GM19395 (cell line): ENCODE measurements around the gene PPP3CA.

ENCODE experiments used
- ATAC-seq: cut with Tn5 transposase; IDR thresholded peaks from one replicate; pipeline ENCODE4 v1.9.1; 2021; ENCODE audit warnings: mild to moderate bottlenecking, moderate library complexity; ENCODE audit not compliant: unreplicated experiment

The PPP3CA gene

GRCh38 chr4:101065935-101066485 is 281.3 kb downstream of the PPP3CA start:
- ATAC-seq, result no peak

DNA sequence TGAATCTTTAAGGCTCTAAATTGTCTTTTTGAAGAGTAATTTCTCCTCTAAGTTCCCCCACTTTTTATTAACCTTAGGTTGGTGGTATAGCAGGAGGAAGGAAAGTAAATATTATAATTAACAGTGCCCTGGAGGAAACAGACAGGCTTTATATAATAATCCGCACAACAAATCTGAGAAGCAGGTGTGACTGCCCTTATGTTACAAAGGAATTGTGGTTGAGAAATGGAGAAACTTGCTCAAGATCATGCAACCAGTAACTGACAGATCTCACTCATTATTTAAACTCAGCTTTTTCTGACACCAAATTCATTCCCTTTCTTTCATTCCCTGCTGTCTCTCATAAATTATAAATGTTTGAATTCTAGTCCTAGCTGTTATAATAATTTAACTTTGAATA is 282.0 kb downstream of the PPP3CA start:
- ATAC-seq, result no peak

- no peak for ATAC-seq
These were observed 282.7 kb downstream of the PPP3CA start for GRCh38 chr4:101064541-101065180.

DNA sequence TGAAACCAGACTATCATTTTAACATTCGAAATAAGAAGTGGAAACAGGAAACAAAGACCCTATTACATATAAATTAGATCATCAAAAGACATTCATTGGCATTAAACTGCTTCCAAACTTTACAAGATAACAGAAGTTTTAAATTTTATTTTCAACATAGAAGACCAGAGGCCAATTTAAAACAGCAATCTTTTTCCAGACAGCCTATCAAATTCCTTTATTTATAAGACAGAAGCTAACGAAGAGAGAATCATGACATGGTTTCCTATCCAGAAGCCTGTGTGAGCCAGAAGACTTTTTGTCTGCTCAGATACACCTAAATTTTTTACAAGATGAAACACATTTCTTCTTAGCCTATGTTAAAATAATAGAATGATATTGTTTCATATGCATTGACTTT is 291.9 kb downstream of the PPP3CA start:
- ATAC-seq, result no peak

DNA sequence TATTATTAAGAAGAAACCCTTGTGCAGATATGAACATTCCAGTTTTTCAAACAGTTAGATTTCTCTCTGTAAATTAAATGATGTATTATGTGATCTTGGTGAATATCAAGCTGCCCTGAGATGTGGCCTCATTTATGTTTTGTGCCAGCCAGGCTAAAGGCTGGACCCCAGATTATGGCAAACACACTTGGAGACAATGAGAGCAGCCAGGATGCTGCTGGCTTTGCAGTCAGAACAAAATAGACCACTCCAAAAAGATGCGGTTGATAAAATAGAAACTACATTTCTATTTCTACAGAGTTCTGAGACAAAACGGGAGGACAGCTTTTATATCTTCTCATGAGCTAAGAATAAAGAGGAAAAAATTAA is 296.5 kb downstream of the PPP3CA start:
- ATAC-seq, result no peak

DNA sequence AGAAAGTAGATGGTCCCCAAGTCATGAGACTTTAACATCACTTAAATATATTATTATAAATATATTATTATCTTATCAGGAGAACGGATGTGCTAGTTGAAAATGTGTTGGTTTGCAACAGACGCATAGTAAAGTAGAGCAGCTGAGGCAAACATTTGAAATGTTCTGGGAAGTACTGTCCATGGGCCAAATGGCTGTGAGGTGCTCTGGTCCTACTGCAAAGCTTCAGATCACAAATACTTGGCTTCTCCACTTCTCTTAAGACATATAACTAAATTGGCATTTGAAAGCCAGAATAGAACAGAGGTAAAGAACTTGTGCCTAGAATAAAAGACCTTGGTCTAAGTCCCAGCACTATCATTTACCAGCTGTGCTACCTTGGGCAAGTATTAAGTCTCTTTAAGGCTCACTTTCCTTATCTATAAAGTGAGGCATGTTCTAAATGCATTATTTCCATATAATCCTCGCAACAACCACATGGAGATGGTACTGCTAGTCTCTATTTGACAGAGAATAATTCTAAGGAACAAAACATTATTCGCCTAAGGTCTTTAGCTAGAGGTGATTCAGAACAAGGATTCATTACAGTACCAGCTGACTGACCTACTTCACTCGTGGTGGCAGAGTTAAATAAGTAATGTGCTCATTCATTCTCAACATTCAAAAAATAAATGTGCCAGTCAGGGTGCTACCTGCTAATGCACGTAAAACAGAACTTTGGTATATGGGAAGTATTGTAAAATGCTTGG is 297.1 kb downstream of the PPP3CA start:
- ATAC-seq, result no peak

DNA sequence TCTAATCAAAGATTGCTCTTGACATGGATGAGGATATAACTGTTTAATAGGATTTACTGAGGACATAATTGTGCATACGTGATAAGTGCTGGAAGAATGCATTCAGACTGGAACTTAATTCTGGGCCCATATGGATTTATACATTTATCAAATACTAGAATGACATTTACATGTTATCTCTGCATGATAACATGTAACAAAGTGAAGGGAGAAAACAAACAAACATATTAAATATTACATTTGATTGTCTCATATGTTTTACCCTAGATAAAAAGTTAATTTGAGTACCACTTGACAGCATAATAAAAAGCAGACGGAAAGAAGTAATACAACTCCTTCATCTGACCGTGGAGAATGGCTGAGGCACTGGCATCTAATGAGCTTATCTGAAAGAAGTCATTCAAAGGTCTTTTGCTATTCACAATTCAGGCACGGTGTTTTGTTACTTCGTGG is 297.8 kb downstream of the PPP3CA start:
- no peak for ATAC-seq

GRCh38 chr4:101044766-101045165 is 302.6 kb downstream of the PPP3CA start:
- no peak for ATAC-seq

DNA sequence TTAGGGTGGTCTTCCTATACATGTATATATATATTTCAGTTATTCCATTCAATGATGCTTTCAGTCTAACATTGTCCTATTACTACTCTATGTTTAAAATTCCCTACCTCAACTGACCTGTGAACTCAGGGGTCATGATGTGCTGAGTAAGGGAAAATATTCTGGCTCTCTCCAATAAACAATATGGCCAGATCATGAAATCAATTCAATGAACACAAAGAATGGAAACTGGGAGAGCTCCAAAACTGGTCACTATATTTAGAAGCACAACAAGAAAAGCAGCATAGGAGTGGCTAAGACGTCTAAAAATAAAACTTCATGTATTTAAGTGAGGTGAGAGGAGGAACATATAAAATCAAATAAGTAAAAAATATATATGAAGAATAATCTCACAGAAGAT is 304.5 kb downstream of the PPP3CA start:
- no peak for ATAC-seq

DNA sequence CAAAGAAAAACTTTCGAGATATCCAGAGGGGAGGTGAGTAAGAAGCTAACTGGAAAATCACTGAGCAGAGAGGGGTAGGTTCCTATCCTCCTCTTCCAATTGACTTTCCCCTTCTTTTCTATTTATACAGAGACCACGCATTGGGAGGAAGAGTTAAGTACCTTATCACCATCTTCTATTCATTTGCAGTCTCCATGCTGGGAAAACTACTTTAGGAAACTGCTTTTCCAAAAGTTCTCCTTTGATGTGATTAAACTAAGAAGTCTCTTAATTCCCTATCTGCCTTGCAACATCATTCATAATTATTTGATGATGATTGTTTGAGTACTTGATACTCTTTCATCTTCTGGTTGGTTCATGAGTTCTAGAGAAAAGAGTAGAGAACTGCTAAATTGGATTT is 306.6 kb downstream of the PPP3CA start:
- no peak for ATAC-seq

- no peak for ATAC-seq
These were observed 308.0 kb downstream of the PPP3CA start for GRCh38 chr4:101039367-101039766.

DNA sequence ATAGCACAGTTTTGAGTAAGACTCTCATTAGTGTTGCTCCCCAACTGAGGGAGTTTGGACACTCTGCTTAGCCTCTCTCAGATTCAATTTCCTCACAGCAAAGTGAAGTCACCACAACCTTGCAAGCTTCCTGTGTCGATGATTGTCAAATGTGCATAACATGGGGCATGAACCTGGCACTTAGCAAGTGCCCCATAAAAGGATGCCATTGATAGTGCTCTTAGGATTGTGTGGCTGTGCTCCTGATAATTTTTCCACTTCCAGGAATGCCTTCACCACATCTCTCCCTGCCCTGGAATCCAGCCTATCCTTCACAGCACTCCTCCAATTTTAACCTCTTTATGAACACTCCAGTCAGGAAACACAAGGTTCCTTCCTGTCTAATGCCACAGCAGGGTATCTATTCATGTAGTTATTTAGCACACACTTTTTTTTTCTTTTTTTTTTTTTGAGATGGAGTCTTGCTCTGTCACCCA is 309.4 kb downstream of the PPP3CA start:
- no peak for ATAC-seq

DNA sequence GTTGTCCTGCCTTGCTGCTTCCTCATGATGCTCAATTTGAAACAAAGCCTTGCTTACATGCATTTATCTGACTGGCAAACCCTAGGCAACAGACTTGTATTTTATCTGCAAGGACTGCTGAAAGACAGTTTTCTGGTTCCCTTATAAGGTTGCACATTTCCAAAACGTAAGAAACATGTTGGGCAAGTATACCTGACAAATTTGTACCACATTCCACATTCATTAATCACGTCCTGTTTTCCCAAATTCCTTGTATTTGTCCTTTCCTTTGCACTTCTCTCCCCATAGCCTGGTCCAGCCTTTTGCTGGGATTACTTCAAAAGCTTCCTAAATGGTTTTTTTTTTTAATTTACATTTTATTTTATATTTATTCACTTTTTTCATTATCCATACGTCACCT is 310.1 kb downstream of the PPP3CA start:
- ATAC-seq, result no peak

- no peak for ATAC-seq
These were observed 311.8 kb downstream of the PPP3CA start for GRCh38 chr4:101035487-101035886.

- no peak for ATAC-seq
These were observed 313.3 kb downstream of the PPP3CA start for GRCh38 chr4:101033986-101034385.

DNA sequence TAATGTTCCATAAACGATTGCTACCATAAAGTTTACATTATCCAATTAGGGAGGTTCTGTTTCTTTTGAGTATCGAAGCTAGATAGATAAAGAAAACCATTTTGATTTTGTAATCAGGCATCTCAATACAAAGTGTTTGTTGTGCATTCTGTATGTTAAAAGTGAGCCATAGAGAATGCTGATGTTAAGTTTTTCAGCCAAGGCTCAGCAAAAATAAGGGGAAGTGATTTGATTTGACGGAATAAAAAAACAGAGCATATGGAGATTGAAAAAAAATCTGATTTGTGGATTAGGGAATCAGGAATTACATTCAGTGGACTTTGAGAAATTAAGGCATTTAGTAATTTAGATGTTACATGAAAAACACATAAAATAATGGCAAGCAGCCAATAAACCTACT is 314.8 kb downstream of the PPP3CA start:
- no peak for ATAC-seq

DNA sequence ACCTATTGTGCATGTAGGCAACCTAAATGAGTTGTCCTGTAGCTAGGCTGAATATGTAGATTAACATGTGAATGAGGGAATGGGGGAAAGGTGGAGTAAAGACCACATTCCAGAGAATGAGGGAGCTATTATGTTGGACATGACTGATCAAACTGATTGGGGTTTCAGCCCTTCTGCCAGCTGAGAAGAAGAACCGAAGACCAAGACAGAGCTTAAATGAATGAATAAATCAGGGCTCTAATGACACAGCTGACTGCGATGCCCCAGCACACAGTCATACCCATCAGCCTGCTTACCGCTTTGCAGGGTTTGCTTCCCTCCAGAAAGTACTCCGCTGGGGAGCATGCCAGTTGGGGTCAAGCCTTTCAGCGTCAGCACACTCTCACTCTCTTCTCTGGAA is 315.4 kb downstream of the PPP3CA start:
- ATAC-seq, result no peak

GRCh38 chr4:101028886-101029285 is 318.4 kb downstream of the PPP3CA start:
- ATAC-seq, result no peak

GRCh38 chr4:101027721-101028120 is 319.6 kb downstream of the PPP3CA start:
- ATAC-seq, result no peak

GRCh38 chr4:101025755-101026154 is 321.6 kb downstream of the PPP3CA start:
- no peak for ATAC-seq

- no peak for ATAC-seq
These were observed 324.9 kb downstream of the PPP3CA start for GRCh38 chr4:101022151-101023024.
